Measurements from ENCODE around the gene SHPK.
A peak's percentile ranks its signal among the peaks of the same experiment; 100 is the strongest.

SHPK gene

GRCh38 chr17:3603119-3603869 is 32.8 kb downstream of the SHPK start:
- H3K27ac ChIP-seq (ENCODE audit: low read depth, low read length, poor library complexity, severe bottlenecking) = no peak overlapping the region
- H3K36me3 ChIP-seq (ENCODE audit: insufficient read depth, low read length) = peaks cover 17% of the 10 kb centered on the region
- no peak overlapping the region for H3K4me3 ChIP-seq (ENCODE audit: low read depth, low read length, poor library complexity, severe bottlenecking)
- H4K20me1 ChIP-seq (ENCODE audit: insufficient read depth, low read length) = no peaks in the 10 kb centered on the region
- no peak overlapping the region for H3K9ac ChIP-seq (ENCODE audit: low read length)
- no peak overlapping the region for H3K4me2 ChIP-seq (ENCODE audit: low read length)
- TF ChIP-seq CTCF (IDR thresholded peaks at IDR 0.05; ENCODE audit: low read length) = no peak
- TF ChIP-seq EZH2 (IDR thresholded peaks at IDR 0.05; ENCODE audit: borderline replicate concordance, low read length) = no peak
- no peaks in the 10 kb centered on the region for H3K9me3 ChIP-seq (ENCODE audit: low read length)
- no peaks in the 10 kb centered on the region for H3K79me2 ChIP-seq (ENCODE audit: insufficient read depth, low read length)
- H3K9me2 ChIP-seq (ENCODE audit: low read depth, low read length) = no peaks in the 10 kb centered on the region
- no peak overlapping the region for H2AFZ ChIP-seq (ENCODE audit: low read length)
- no peaks in the 10 kb centered on the region for H3K4me1 ChIP-seq (ENCODE audit: insufficient read depth, low read length, severe bottlenecking)
- H3F3A ChIP-seq (ENCODE audit: insufficient read depth, low read length) = no peaks in the 10 kb centered on the region
- H3K27me3 ChIP-seq (ENCODE audit: insufficient read depth, low read length) = no peaks in the 10 kb centered on the region

GRCh38 chr17:3602499-3602898 is 33.6 kb downstream of the SHPK start:
- no peak overlapping the region for H3K27ac ChIP-seq (ENCODE audit: low read depth, low read length, poor library complexity, severe bottlenecking)
- H2AFZ ChIP-seq (ENCODE audit: low read length) = no peak overlapping the region
- no peaks in the 10 kb centered on the region for H3F3A ChIP-seq (ENCODE audit: insufficient read depth, low read length)

DNA sequence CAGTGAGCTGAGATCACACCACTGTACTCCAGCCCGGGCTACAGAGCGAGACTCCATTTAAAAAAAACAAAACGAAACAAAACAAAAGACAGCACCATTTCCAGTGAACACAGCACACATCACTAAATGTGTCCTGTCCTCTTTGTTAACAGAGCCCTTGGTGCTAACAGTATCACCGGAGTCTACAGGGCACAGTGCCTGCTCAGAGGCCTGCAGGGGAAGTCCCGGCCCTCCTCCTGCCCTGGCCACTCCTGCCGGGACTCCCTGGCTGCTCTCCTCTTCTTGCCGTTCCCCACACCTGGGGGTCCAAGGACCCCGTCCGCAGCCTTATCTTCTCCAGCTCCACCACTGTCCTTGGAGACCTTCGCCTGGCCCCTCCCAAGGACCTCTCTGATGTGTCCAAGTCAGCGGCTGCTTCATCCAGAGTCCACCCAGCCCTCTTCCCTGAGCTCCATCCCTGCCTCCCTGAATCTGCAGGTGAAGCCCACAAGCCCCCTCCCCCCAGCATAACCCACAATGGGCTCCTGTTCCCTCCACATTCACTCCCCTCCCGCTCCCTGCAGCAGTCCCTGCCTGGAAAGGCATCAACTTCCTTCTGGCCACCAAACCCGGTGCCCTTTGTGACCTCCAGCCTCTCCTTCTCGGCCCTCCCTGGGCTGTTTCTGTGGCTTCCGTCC is 35.4 kb downstream of the SHPK start:
- Histone ChIP-seq H3K4me1 (ENCODE audit: insufficient read depth, low read length, severe bottlenecking) (no peaks in the 10 kb centered on the region), H3K9me3 (ENCODE audit: low read length) (no peaks in the 10 kb centered on the region), H3K79me2 (ENCODE audit: insufficient read depth, low read length) (no peaks in the 10 kb centered on the region), H3K4me2 (ENCODE audit: low read length) (no peak overlapping the region), H3F3A (ENCODE audit: insufficient read depth, low read length) (no peaks in the 10 kb centered on the region), H3K27ac (ENCODE audit: low read depth, low read length, poor library complexity, severe bottlenecking) (no peak overlapping the region), H2AFZ (ENCODE audit: low read length) (no peak overlapping the region), H3K27me3 (ENCODE audit: insufficient read depth, low read length) (no peaks in the 10 kb centered on the region), H3K9ac (ENCODE audit: low read length) (no peak overlapping the region), H3K9me2 (ENCODE audit: low read depth, low read length) (no peaks in the 10 kb centered on the region), H3K36me3 (ENCODE audit: insufficient read depth, low read length) (peaks cover 5% of the 10 kb centered on the region; the same call in 1 of the 2 replicates), H4K20me1 (ENCODE audit: insufficient read depth, low read length) (no peaks in the 10 kb centered on the region), H3K4me3 (ENCODE audit: low read depth, low read length, poor library complexity, severe bottlenecking) (no peak overlapping the region)
- TF ChIP-seq EZH2 (IDR thresholded peaks at IDR 0.05; ENCODE audit: borderline replicate concordance, low read length) = no peak
- TF ChIP-seq CTCF (IDR thresholded peaks at IDR 0.05; ENCODE audit: low read length) = no peak

More at GRCh38 chr17:3602499-3602898, 33.6 kb downstream of the SHPK start:
- Histone ChIP-seq H3K79me2 (ENCODE audit: insufficient read depth, low read length) (no peaks in the 10 kb centered on the region), H3K27me3 (ENCODE audit: insufficient read depth, low read length) (no peaks in the 10 kb centered on the region), H3K4me3 (ENCODE audit: low read depth, low read length, poor library complexity, severe bottlenecking) (no peak overlapping the region), H3K36me3 (ENCODE audit: insufficient read depth, low read length) (peaks cover 12% of the 10 kb centered on the region), H3K9ac (ENCODE audit: low read length) (no peak overlapping the region), H3K4me1 (ENCODE audit: insufficient read depth, low read length, severe bottlenecking) (no peaks in the 10 kb centered on the region), H3K4me2 (ENCODE audit: low read length) (no peak overlapping the region), H3K9me3 (ENCODE audit: low read length) (no peaks in the 10 kb centered on the region), H4K20me1 (ENCODE audit: insufficient read depth, low read length) (no peaks in the 10 kb centered on the region), H3K9me2 (ENCODE audit: low read depth, low read length) (no peaks in the 10 kb centered on the region)
- TF ChIP-seq CTCF (IDR thresholded peaks at IDR 0.05; ENCODE audit: low read length) = peak; percentile 56
- no peak for TF ChIP-seq EZH2 (IDR thresholded peaks at IDR 0.05; ENCODE audit: borderline replicate concordance, low read length)

All from OCI-LY1 (cell line).